Body of pancreas (tissue), 4 donors: ENCODE data around the gene PPP6R3.

Experiments
- POLR2A ChIP-seq, 3 donors: fragments of 450-650 bp; IDR thresholded peaks; one replicate each; pipeline ENCODE4 v1.6.1; 2016; ENCODE audit warnings: antibody characterized with exemption in 3 of 3, mild to moderate bottlenecking in 2 of 3
- TF ChIP-seq, protein P1 (sequence below), 7 experiments: fragments of 450-650 bp in 4 of 7; fragments of 200-600 bp in 3 of 7; sonication (generic) in 3 of 7; IDR thresholded peaks; one replicate each; pipeline ENCODE4 v1.5.1; 2016 to 2019; ENCODE audit warnings: antibody characterized with exemption in 7 of 7

- TF ChIP-seq POLR2A (IDR thresholded peaks at IDR 0.05), result no peak
- TF ChIP-seq, protein P1, sequence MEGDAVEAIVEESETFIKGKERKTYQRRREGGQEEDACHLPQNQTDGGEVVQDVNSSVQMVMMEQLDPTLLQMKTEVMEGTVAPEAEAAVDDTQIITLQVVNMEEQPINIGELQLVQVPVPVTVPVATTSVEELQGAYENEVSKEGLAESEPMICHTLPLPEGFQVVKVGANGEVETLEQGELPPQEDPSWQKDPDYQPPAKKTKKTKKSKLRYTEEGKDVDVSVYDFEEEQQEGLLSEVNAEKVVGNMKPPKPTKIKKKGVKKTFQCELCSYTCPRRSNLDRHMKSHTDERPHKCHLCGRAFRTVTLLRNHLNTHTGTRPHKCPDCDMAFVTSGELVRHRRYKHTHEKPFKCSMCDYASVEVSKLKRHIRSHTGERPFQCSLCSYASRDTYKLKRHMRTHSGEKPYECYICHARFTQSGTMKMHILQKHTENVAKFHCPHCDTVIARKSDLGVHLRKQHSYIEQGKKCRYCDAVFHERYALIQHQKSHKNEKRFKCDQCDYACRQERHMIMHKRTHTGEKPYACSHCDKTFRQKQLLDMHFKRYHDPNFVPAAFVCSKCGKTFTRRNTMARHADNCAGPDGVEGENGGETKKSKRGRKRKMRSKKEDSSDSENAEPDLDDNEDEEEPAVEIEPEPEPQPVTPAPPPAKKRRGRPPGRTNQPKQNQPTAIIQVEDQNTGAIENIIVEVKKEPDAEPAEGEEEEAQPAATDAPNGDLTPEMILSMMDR (IDR thresholded peaks at IDR 0.05), result no peak
Observed at GRCh38 chr11:68430384-68430783, 30.2 kb upstream of the PPP6R3 start.
